ENCODE results near the gene LLGL1.
A peak's percentile ranks its signal among the peaks of the same experiment; 100 is the strongest.

LLGL1 gene

DNA sequence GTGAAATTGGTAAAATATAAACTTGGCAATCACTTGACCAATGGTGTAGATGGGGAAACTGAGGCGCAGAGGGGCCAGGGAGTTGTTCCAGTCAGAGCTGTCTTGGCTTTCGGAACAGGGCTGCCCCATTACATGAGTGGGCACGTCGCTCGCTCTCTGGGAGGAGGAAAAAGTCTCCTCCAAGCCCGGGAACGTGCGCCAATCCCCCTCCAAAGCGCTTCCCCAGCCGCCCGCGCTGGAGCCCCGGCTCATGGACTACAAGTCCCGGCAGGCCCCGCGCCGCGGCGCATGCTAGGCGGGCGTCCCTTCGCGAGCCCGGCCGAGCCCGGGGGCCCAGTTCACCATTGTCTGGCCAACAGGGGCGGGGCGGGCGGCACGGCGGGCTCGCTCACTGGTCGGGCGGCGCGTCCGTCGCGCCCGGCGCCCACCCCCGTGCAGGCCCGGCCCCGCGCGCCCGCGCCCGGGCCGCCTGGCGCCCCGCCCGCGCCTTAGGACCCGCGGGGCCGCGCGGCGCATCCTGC is at the start of gene LLGL1:
Gene LLGL1, plus strand, starts transcription at position 515 of the 521 bp plus-strand sequence. CDS start 48 bp downstream, outside the sequence.
- peak; percentile 96 to 97 for DNase-seq (ENCODE audit: low read depth in 2 of 2)

DNA sequence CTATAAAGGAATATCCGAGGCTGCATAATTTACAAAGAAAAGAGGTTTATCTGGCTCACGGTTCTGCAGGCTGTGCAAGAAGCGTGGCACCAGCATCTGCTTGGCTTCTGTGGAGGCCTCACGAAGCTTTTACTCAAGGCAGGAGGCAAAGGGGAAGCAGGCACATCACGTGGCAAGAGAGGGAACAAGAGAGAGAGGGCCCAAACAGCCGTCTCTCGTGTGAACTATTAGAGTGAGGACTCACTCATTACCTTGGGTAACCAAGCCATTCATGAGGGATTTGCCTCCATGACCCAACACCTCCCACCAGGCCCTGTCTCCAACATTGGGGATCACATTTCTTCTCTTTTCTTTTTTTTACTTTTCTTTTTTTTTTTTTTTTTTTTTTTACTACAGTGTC is 49.3 kb upstream of the LLGL1 start:
- no peak for DNase-seq (ENCODE audit: low read depth in 2 of 2)

- DNase-seq (ENCODE audit: low read depth in 2 of 2) = no peak
Observed at GRCh38 chr17:18177133-18177532, 48.3 kb upstream of the LLGL1 start.

- DNase-seq (ENCODE audit: low read depth in 2 of 2) = no peak
Observed at GRCh38 chr17:18177722-18178121, 47.7 kb upstream of the LLGL1 start.

GRCh38 chr17:18179196-18179595 is 46.2 kb upstream of the LLGL1 start:
- DNase-seq (ENCODE audit: low read depth in 2 of 2) = no peak

DNA sequence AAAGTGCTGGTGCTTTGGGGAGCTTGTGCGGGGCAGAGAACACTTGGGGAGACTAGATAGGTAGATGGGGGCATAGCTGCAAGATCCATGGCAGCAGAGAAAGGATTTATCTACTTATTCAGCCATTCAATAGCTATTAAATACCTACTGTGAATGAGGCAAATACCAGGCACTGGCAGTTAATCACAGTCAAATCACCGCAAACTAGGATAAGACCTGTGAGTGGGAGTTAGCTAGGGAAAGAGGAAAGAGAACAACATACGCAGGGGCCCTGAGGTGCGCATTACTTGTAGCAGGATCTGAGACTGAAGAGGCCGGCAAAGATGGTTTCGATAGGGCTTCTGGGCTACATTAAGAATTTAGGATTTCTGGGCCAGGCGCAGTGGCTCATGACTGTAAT is 45.6 kb upstream of the LLGL1 start:
- DNase-seq (ENCODE audit: low read depth in 2 of 2) = no peak

DNA sequence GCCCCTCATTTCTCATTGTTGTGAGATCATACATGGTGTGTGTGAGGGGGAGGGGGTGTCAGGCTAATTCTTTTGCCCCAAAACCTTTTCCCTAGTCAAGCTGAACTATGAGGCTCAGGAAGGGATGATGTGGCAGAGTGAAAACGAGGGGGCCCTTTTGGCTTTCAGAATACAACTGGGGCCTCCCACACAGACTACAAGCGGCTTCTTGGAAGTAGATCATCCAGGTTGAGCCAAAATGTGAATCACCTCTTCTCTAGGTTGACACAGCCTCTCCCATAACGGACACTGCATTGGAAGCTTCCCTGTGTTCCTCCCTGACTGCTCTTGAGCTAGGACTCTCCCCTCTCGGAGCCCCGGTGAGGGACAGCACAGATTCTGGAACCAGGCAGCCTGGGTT is 44.1 kb upstream of the LLGL1 start:
- peak; percentile 45 to 62 for DNase-seq (ENCODE audit: low read depth in 2 of 2)

GRCh38 chr17:18182110-18182977 is 43.1 kb upstream of the LLGL1 start:
- no peak for DNase-seq (ENCODE audit: low read depth in 2 of 2)

GRCh38 chr17:18182978-18183333 is 42.5 kb upstream of the LLGL1 start:
- peak; percentile 73 to 81 for DNase-seq (ENCODE audit: low read depth in 2 of 2)

GRCh38 chr17:18183334-18184142 is 41.9 kb upstream of the LLGL1 start, which contains the start of gene ALKBH5:
ALKBH5 (plus strand) TSS chr17:18183828; CDS start chr17:18184244, 416 bp downstream.
- DNase-seq (ENCODE audit: low read depth in 2 of 2) = peak; percentile 94 to 96

GRCh38 chr17:18184143-18185031 is 41.0 kb upstream of the LLGL1 start:
- DNase-seq (ENCODE audit: low read depth in 2 of 2) = peak; percentile 57 to 65

DNA sequence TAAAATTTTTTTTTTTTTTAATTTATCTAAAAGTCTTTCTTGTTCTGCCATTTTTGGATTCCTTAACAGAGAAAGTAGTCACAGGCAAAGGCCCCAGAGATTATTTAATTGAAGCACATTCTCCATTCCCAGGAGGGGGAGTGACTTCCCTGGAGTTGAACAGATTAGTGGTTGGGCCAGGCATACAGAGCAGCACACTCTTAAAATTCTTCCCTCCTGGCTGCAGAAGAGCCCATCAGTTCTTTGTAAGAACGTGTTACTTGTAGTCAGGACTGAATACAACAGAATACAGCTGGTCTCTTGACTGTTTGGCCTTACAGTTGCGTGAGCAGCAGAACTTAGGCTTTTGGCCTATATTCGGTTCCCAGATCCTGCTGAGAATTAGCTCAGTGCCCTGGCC is 40.0 kb upstream of the LLGL1 start:
- DNase-seq (ENCODE audit: low read depth in 2 of 2) = no peak

GRCh38 chr17:18185832-18186626 is 39.4 kb upstream of the LLGL1 start:
- DNase-seq (ENCODE audit: low read depth in 2 of 2) = no peak

GRCh38 chr17:18186627-18186982 is 38.8 kb upstream of the LLGL1 start:
- DNase-seq (ENCODE audit: low read depth in 2 of 2) = no peak

- DNase-seq (ENCODE audit: low read depth in 2 of 2) = no peak
Observed at GRCh38 chr17:18187226-18187625, 38.2 kb upstream of the LLGL1 start.

- DNase-seq (ENCODE audit: low read depth in 2 of 2) = no peak
Observed at GRCh38 chr17:18187821-18188761, 37.3 kb upstream of the LLGL1 start.

GRCh38 chr17:18190628-18191235 is 34.7 kb upstream of the LLGL1 start:
- no peak for DNase-seq (ENCODE audit: low read depth in 2 of 2)

DNA sequence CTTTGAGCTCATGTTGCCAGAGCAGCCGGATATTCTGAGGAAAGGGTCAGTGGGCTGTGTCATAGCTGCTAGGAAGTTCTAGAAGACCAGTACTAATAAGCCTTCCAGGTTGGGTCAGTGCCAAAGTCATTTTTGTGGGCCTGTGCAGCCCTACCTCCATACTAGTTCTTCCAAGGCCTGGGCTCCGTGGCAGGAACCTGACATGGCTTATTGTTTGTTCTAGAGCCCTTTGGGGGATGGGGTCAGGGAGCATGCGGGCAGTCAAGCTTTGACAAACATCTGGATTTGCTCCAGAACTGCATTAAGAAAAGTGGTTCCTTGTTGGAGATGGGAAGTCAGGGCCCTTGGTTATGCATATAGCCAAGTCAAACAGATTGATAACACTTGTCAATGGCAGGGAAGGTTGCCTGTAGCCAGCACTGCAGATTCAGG is 34.2 kb upstream of the LLGL1 start:
- no peak for DNase-seq (ENCODE audit: low read depth in 2 of 2)

- no peak for DNase-seq (ENCODE audit: low read depth in 2 of 2)
Observed at GRCh38 chr17:18191967-18192366, 33.5 kb upstream of the LLGL1 start.

All from stimulated activated CD4-positive, alpha-beta T cell treated with anti-CD3 and anti-CD28 coated beads, Interleukin-4, amount 100 ng/mL, for 48 hours (primary cell).